ENCODE measurements around the gene HLCS. TPM values are rescaled to one million over a fixed set of nuclear protein-coding genes. Genes with fewer than 3 reads are reported as not detected.

Gene HLCS
- total and polyA plus RNA-seq, 2 donors (not counting 3 experiments of a cell fraction or from before 2014, with no cell fraction given): 6.7 to 17.2 TPM

- CTCF ChIA-PET: no interaction called here
- peak; percentile 81 for DNase-seq (ENCODE audit: low read depth, low spot score)
- Histone ChIP-seq H3K9ac (replicated peaks; ENCODE audit: extremely low read depth, insufficient read depth, low read length) (no peak overlapping the region), H3K27me3 (ENCODE audit: control insufficient read depth in 2 of 2, insufficient read depth in 2 of 2, low read length in 2 of 2) (no peaks in the 10 kb centered on the region), H3K4me2 (ENCODE audit: insufficient read depth, low read length) (peak overlapping the region; percentile 4), H3K27ac (ENCODE audit: insufficient read depth, low read depth, low read length) (peak overlapping the region; percentile 5), H3K4me3 (replicated peaks in 1 of 3; ENCODE audit: insufficient read depth in 1 of 3, low read depth in 1 of 3, low read length in 3 of 3) (no peak overlapping the region), H4K20me1 (replicated peaks; ENCODE audit: control insufficient read depth, extremely low read depth, insufficient read depth, low read length) (no peaks in the 10 kb centered on the region), H3K79me2 (ENCODE audit: control insufficient read depth, insufficient read depth, low read length) (no peaks in the 10 kb centered on the region), H3K36me3 (ENCODE audit: control insufficient read depth in 2 of 2, extremely low read depth in 1 of 2, insufficient read depth in 2 of 2, low read length in 2 of 2) (no peaks in the 10 kb centered on the region), H3K9me3 (replicated peaks; ENCODE audit: control insufficient read depth, insufficient read depth, low read length) (no peaks in the 10 kb centered on the region), H3K4me1 (ENCODE audit: control insufficient read depth, extremely low read depth, insufficient read depth, low read length) (peaks cover 10% of the 10 kb centered on the region), H3K9me1 (replicated peaks; ENCODE audit: control insufficient read depth, extremely low read depth, insufficient read depth, low read length) (no peaks in the 10 kb centered on the region), H2AFZ (ENCODE audit: low read depth, low read length) (peak overlapping the region; percentile 14)
- TF ChIP-seq FOS (IDR thresholded peaks at IDR 0.05; ENCODE audit: borderline replicate concordance, insufficient read depth, low read length): peak; percentile 63
- peak; percentile 36 for TF ChIP-seq GATA2 (IDR thresholded peaks at IDR 0.05; ENCODE audit: insufficient read depth, insufficient read length, low read depth, low read length)
- TF ChIP-seq POLR2A (IDR thresholded peaks at IDR 0.05; ENCODE audit: low read depth, low read length): no peak
- peak; percentile 83 for FAIRE-seq
- intact Hi-C loops (cut with micrococcal nuclease): loop anchor here (5.0 kb wide), 1 partner anchor 47 kb away; no protein-coding TSS in a partner anchor
- BruUV-seq (replicated peaks): no TSS peak
- POLR2A ChIA-PET: no interaction called here
- dilution Hi-C loops (cut with MboI; ENCODE audit: extremely low pct_ligation_motif_present, low sequenced_read_pairs): no loop called here
Measured at GRCh38 chr21:36799869-36800268, 166.6 kb downstream of the HLCS start.

GRCh38 chr21:36798491-36798890, 168.0 kb downstream of the HLCS start:
- BruUV-seq (replicated peaks): no TSS peak
- H3K9ac ChIP-seq (replicated peaks; ENCODE audit: extremely low read depth, insufficient read depth, low read length): no peak overlapping the region
- H3K27me3 ChIP-seq (ENCODE audit: control insufficient read depth in 2 of 2, insufficient read depth in 2 of 2, low read length in 2 of 2): no peaks in the 10 kb centered on the region
- ChIA-PET POLR2A (no interaction called here), CTCF (no interaction called here)
- no peaks in the 10 kb centered on the region for H3K79me2 ChIP-seq (ENCODE audit: control insufficient read depth, insufficient read depth, low read length)
- no peak for TF ChIP-seq FOS (IDR thresholded peaks at IDR 0.05; ENCODE audit: borderline replicate concordance, insufficient read depth, low read length)
- no peak for TF ChIP-seq CTCF (IDR thresholded peaks at IDR 0.05; ENCODE audit: extremely low read depth in 1 of 2, insufficient read depth in 1 of 2, low read depth in 1 of 2, low read length in 2 of 2)
- no peak for TF ChIP-seq POLR2A (IDR thresholded peaks at IDR 0.05; ENCODE audit: low read depth, low read length)
- TF ChIP-seq, protein P1, sequence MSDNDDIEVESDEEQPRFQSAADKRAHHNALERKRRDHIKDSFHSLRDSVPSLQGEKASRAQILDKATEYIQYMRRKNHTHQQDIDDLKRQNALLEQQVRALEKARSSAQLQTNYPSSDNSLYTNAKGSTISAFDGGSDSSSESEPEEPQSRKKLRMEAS (IDR thresholded peaks at IDR 0.05; ENCODE audit: insufficient read depth, insufficient read length): no peak
- TF ChIP-seq JUN (IDR thresholded peaks at IDR 0.05; ENCODE audit: borderline replicate concordance, insufficient read depth, insufficient read length, low read depth): no peak
- TF ChIP-seq EZH2 (IDR thresholded peaks at IDR 0.05; ENCODE audit: borderline replicate concordance, low read depth, low read length, severe bottlenecking): no peak
- TF ChIP-seq POLR2AphosphoS5 (IDR thresholded peaks at IDR 0.05; ENCODE audit: insufficient read depth, low read depth, low read length): no peak
- TF ChIP-seq MYC (IDR thresholded peaks at IDR 0.05; ENCODE audit: low read depth, low read length): no peak
- TF ChIP-seq GATA2 (IDR thresholded peaks at IDR 0.05; ENCODE audit: insufficient read depth, insufficient read length, low read depth, low read length): no peak
- H3K27ac ChIP-seq (ENCODE audit: insufficient read depth, low read depth, low read length): no peak overlapping the region
- H3K4me3 ChIP-seq (replicated peaks in 1 of 3; ENCODE audit: insufficient read depth in 1 of 3, low read depth in 1 of 3, low read length in 3 of 3): no peak overlapping the region
- no peaks in the 10 kb centered on the region for H3K36me3 ChIP-seq (ENCODE audit: control insufficient read depth in 2 of 2, extremely low read depth in 1 of 2, insufficient read depth in 2 of 2, low read length in 2 of 2)
- H4K20me1 ChIP-seq (replicated peaks; ENCODE audit: control insufficient read depth, extremely low read depth, insufficient read depth, low read length): no peaks in the 10 kb centered on the region
- peaks cover 10% of the 10 kb centered on the region for H3K4me1 ChIP-seq (ENCODE audit: control insufficient read depth, extremely low read depth, insufficient read depth, low read length)
- intact Hi-C loops (cut with micrococcal nuclease): loop anchor here (5.0 kb wide), 1 partner anchor 49 kb away; no protein-coding TSS in a partner anchor
- no peaks in the 10 kb centered on the region for H3K9me3 ChIP-seq (replicated peaks; ENCODE audit: control insufficient read depth, insufficient read depth, low read length)
- H3K9me1 ChIP-seq (replicated peaks; ENCODE audit: control insufficient read depth, extremely low read depth, insufficient read depth, low read length): no peaks in the 10 kb centered on the region
- dilution Hi-C loops (cut with MboI; ENCODE audit: extremely low pct_ligation_motif_present, low sequenced_read_pairs): no loop called here
- no peak overlapping the region for H2AFZ ChIP-seq (ENCODE audit: low read depth, low read length)
- no peak overlapping the region for H3K4me2 ChIP-seq (ENCODE audit: insufficient read depth, low read length)
- FAIRE-seq (no peak), DNase-seq (ENCODE audit: low read depth, low spot score) (no peak)

Measured in endothelial cell of umbilical vein (primary cell).